ENCODE data around the gene MED31.

GRCh38 chr17:6639586-6640535, 11.5 kb downstream of the MED31 start:
- TF ChIP-seq POLR2A (IDR thresholded peaks at IDR 0.05; ENCODE audit: low read length), result no peak; the same call in 1 of the 2 replicates
- TF ChIP-seq EP300 (IDR thresholded peaks at IDR 0.05), result no peak
- TF ChIP-seq, protein P1, sequence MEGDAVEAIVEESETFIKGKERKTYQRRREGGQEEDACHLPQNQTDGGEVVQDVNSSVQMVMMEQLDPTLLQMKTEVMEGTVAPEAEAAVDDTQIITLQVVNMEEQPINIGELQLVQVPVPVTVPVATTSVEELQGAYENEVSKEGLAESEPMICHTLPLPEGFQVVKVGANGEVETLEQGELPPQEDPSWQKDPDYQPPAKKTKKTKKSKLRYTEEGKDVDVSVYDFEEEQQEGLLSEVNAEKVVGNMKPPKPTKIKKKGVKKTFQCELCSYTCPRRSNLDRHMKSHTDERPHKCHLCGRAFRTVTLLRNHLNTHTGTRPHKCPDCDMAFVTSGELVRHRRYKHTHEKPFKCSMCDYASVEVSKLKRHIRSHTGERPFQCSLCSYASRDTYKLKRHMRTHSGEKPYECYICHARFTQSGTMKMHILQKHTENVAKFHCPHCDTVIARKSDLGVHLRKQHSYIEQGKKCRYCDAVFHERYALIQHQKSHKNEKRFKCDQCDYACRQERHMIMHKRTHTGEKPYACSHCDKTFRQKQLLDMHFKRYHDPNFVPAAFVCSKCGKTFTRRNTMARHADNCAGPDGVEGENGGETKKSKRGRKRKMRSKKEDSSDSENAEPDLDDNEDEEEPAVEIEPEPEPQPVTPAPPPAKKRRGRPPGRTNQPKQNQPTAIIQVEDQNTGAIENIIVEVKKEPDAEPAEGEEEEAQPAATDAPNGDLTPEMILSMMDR (IDR thresholded peaks at IDR 0.05), result no peak
- no peak for TF ChIP-seq SMC3 (IDR thresholded peaks at IDR 0.05)
- no peak for TF ChIP-seq CHD2 (IDR thresholded peaks at IDR 0.05; ENCODE audit: low read length, partially characterized antibody)
- no peak; a peak in 1 of 5 replicates for TF ChIP-seq RAD21 (conservative IDR thresholded peaks at IDR 0.05 in 1 of 2, IDR thresholded peaks at IDR 0.05 in 1 of 2)
- TF ChIP-seq CBX8 (IDR thresholded peaks at IDR 0.05), result no peak
- no peak for TF ChIP-seq BHLHE40 (IDR thresholded peaks at IDR 0.05; ENCODE audit: low read depth, low read length)
- TF ChIP-seq MAFK (IDR thresholded peaks at IDR 0.05; ENCODE audit: partially characterized antibody), result no peak
- no peak for TF ChIP-seq ZFP36 (IDR thresholded peaks at IDR 0.05; ENCODE audit: borderline replicate concordance, partially characterized antibody)
- TF ChIP-seq NR3C1 (IDR thresholded peaks at IDR 0.05), result no peak
- no peak for TF ChIP-seq EHF (CRISPR knock-in tag; IDR thresholded peaks at IDR 0.05)
